ENCODE measurements around the gene HBA1.
"Not testable (repeated sequence)": the region's sequence is repeated elsewhere in the genome, so short reads cannot be mapped to it uniquely, and the experiment has no call there.

HBA1 gene

DNA sequence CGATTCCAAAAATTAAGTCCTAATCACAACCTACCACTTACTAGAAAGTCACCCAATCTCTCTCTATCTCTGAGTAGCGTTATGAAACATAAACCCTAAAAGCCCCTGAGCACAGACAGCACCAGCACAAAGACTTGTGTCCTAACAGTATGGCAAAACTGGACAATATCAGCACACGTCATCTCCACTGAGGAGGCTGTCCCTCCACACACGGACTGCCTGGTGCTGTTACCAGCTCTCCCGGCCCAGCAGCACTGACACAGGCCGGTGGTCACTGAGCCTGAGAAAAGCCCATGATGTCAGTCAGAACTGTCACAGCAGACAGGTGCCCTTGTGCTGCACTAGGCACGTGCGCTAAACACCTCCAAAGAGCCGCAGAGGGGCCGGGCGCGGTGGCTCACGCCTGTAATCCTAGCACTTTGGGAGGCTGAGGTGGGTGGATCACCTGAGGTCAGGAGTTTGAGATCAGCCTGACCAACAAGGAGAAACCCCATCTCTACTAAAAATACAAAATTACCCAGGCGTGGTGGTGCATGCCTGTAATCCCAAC lies 35.2 kb downstream of the HBA1 start:
- not testable (repeated sequence) for DNase-seq

- no peak for DNase-seq
These were observed 36.5 kb downstream of the HBA1 start for GRCh38 chr16:212999-213398.

DNA sequence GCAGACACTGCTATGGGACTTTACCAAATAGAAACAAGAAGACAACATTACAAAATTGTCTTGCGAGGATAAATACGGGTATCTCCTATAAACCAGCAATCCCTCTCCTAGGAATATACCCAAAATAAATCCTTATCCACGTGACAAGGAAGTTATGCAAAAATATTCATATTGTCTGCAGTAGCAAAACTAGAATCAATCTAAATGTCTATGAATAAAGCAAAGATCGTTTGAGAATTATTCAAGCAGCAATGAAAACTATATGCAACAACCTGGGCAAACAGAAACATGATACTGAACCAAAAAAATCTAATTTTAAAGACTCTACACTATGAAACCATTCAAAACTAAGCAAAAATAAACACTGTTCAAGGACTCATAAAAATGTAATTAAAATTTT lies 43.5 kb downstream of the HBA1 start:
- no peak for DNase-seq
